Mononuclear cell (primary cell): ENCODE results near the gene CMKLR1. TPM values are rescaled to one million over a fixed set of nuclear protein-coding genes. Genes with fewer than 3 reads are reported as not detected.

ENCODE experiments used
- H3K27me3 ChIP-seq: 2 replicates; pipeline ENCODE4 v1.6.0; 2011; ENCODE audit warnings: low read length, control low read depth; ENCODE audit not compliant: insufficient read depth
- H3K4me1 ChIP-seq: 2 replicates; pipeline ENCODE4 v1.5.1; 2011; ENCODE audit warnings: mild to moderate bottlenecking, low read length, control low read depth; ENCODE audit not compliant: insufficient read depth
- H3K4me3 ChIP-seq: 2 replicates; pipeline ENCODE4 v1.5.1; 2011; ENCODE audit warnings: mild to moderate bottlenecking, low read length, moderate library complexity
- H3K9me3 ChIP-seq: 2 replicates; pipeline ENCODE4 v1.5.1; 2011; ENCODE audit warnings: low read depth, mild to moderate bottlenecking, control low read depth, low read length
- total RNA-seq: library from RNA; depleted of rRNA; stranded (reverse); fragments of >200 nt; gene quantifications from one replicate; pipeline ENCODE4 v1.2.3, GENCODE V29; 2012

CMKLR1 gene
- total RNA-seq, 1 donor, result 0.52 TPM

- H3K4me1 ChIP-seq, result peaks cover 23% of the 10 kb centered on the region
Observed at GRCh38 chr12:108265505-108265904, 73.6 kb downstream of the CMKLR1 start.

GRCh38 chr12:108260969-108261368 is 78.1 kb downstream of the CMKLR1 start:
- H3K9me3 ChIP-seq, result peaks cover 21% of the 10 kb centered on the region
- H3K4me1 ChIP-seq, result no peaks in the 10 kb centered on the region
- no peak overlapping the region for H3K4me3 ChIP-seq

More at GRCh38 chr12:108265505-108265904, 73.6 kb downstream of the CMKLR1 start:
- Histone ChIP-seq H3K9me3 (peaks cover 8% of the 10 kb centered on the region), H3K4me3 (no peak overlapping the region), H3K27me3 (peaks cover 3% of the 10 kb centered on the region)

DNA sequence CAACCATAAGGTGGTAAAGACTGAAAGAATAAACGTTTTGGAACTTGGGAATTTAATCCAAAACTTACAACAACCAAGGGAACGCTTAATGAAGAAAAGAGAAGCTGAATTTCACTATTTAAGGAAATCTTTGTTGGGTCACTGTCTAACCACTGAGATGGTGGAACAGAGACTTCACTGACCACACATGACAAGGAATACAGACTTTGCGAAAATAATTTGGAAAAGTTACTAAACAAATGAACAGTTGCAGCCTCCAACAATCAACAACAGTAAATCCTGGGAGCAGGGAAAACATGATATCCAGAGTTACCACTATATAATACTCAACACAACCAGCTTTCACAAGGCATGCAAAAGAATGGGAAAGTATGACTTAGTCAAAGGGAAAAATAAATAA is 79.1 kb downstream of the CMKLR1 start:
- no peak overlapping the region for H3K4me3 ChIP-seq
- H3K27me3 ChIP-seq, result no peaks in the 10 kb centered on the region
- no peaks in the 10 kb centered on the region for H3K4me1 ChIP-seq
- H3K9me3 ChIP-seq, result peaks cover 21% of the 10 kb centered on the region

More at GRCh38 chr12:108260969-108261368, 78.1 kb downstream of the CMKLR1 start:
- H3K27me3 ChIP-seq, result no peaks in the 10 kb centered on the region

DNA sequence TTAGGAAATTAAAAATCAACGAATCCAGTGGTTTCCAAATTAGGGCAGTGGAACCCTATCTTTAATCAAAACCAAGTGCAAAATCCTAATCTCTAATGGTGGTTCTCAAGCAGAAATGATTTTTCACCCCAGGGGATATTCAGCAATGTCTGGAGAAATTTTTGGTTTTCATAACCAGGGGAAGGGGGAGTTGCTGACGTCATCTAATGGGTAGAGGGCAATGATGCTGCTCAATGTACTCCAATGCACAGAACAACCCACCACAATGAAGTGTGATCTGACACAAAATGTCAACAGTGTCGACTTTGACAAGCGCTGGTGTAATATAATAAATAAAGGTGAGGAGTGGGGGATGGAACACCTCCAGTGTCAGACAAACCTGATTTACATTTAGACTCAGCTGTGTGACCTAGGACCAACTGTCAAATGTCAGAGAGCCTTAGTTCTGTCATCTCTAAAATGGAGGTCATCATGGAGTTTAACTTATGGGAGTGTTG is 81.5 kb downstream of the CMKLR1 start:
- Histone ChIP-seq H3K4me3 (no peak overlapping the region), H3K27me3 (no peaks in the 10 kb centered on the region), H3K4me1 (peaks cover 8% of the 10 kb centered on the region), H3K9me3 (peaks cover 21% of the 10 kb centered on the region)

DNA sequence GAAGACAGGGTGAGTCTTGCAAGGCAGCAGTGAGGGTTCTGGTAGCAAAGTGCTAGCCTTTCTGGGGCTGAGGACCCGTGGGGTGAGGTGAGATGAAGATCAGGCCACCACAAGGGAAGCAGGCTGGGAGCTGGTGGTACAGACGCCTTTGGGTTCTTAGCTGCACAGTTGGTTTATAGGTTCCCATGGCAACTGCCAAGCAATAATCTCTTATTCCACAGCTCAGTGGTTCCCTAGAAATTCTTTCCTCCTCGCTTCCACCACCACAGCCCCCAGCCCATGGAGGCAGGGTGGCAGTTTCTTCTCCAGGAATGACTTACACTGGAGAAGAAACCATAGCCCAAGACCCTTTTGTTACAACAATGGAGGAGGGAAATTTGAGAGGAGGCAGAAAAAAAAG is 82.1 kb downstream of the CMKLR1 start:
- peaks cover 8% of the 10 kb centered on the region for H3K4me1 ChIP-seq
- H3K4me3 ChIP-seq, result no peak overlapping the region
- no peaks in the 10 kb centered on the region for H3K27me3 ChIP-seq
- peaks cover 21% of the 10 kb centered on the region for H3K9me3 ChIP-seq

DNA sequence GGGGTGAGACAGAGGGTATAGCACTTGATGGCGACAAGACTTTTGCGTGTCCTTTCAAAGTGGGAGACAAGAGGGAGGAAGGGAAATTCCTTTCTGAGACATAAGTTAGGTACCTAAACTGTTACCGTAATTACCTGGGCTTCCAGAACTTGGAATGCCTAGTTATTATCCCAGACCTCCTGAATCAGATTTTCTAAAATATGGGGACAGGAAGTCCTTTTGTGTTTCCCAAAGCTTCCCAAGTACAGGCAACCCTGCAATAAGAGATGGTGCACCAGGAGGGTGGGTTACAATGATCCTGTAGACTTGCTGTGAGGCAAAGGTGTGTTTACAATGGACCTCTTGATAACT is 83.9 kb downstream of the CMKLR1 start:
- peaks cover 8% of the 10 kb centered on the region for H3K4me1 ChIP-seq
- H3K4me3 ChIP-seq, result no peak overlapping the region
- peaks cover 10% of the 10 kb centered on the region for H3K9me3 ChIP-seq

DNA sequence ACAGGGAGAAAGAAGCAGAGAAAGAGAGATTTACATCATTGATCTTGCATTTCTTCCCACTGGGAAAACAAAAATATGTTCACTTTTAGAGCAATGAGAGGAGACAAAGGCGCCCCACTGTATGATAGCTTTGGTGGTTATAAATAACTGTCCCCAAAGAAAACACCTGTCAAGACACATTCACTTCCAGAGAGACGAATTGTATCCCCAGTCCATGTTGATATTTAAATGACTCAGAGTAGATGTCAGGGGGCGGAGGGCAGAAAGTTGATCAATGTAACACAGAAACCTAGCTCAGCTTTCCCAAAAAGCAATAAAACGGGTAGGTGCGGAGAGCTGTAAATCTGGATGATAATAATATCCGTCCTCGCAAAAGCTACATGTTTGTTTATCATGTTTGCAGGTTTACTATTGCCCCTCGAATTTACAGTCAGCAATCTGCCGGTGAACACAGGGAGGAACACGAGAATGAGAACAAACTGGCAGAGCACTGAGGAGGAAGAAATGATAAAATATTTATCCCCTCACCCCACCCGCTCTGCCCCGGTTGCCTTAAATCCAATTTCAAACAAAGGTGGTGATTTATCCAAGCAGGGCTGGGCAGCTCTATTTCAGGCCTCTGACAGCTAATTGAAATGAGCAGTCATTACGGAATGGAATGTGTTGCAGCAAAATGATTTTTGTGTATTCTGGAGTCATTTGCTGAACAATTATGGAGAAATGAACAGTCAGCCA is 84.4 kb downstream of the CMKLR1 start:
- Histone ChIP-seq H3K4me3 (no peak overlapping the region), H3K9me3 (peaks cover 4% of the 10 kb centered on the region), H3K27me3 (no peaks in the 10 kb centered on the region), H3K4me1 (peaks cover 8% of the 10 kb centered on the region)

More for the DNA sequence above, 83.9 kb downstream of the CMKLR1 start:
- H3K27me3 ChIP-seq, result no peaks in the 10 kb centered on the region

DNA sequence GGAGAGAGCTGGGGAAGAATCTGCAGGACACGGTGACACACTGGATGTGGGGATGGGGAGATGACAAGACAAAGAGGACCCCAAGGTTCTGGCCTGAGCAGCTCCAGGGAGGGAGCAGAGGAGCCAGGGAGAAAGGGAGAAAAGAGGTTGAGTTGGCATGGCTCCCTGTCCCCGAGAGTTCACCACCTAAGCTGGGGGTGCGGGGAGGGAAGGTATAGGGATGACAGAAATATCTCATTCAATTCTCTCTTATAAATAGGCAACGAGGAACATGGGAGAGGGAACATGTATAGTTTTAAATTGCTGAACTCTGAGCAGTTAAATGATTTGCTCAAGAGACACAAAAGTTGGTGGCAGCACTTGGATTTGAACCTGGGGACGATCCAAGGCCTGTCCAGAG is 85.1 kb downstream of the CMKLR1 start:
- no peak overlapping the region for H3K4me3 ChIP-seq
- H3K27me3 ChIP-seq, result no peaks in the 10 kb centered on the region
- H3K4me1 ChIP-seq, result peaks cover 8% of the 10 kb centered on the region
- H3K9me3 ChIP-seq, result no peaks in the 10 kb centered on the region

DNA sequence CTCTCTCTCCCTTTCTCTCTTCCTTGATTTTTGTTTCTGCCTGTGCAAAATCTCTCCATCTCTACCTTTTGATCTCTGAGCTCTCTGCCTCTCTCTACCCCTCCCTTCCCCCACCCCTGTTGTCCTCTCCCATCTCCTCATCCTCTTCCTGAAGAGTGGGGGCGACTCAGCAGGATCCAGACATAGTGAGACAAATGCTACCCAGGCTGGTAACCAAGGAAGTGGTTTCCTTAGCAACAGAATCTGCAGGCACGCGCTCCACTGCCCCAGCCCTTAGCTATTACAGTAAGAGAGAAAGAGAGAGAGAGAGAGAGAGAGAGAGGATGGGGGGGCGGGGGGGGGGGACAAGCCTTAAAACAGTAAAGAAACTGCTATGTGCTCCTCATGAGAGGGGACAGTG is 85.6 kb downstream of the CMKLR1 start:
- Histone ChIP-seq H3K9me3 (no peaks in the 10 kb centered on the region), H3K27me3 (no peaks in the 10 kb centered on the region), H3K4me1 (peaks cover 8% of the 10 kb centered on the region), H3K4me3 (no peak overlapping the region)

DNA sequence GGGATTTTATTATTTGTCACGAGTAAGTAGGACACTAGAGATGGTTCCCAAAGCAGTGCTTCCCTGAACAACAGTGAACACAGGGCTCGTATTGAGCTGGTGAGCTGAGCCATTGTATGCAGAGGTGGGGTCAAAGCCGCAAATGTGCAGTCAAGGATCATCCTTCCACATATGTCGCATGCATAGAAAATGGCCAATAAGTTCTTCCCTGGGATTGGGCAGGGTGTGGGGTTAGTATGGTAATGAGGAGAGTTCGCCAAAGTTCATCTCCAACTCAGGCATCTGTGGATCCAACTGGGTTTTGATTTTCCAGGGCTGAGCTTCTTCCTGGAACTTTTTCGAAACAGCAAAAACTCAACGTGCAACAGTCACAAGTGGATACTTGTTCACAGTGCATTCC is 86.6 kb downstream of the CMKLR1 start:
- peaks cover 8% of the 10 kb centered on the region for H3K4me1 ChIP-seq
- H3K27me3 ChIP-seq, result no peaks in the 10 kb centered on the region
- no peaks in the 10 kb centered on the region for H3K9me3 ChIP-seq
- H3K4me3 ChIP-seq, result no peak overlapping the region

DNA sequence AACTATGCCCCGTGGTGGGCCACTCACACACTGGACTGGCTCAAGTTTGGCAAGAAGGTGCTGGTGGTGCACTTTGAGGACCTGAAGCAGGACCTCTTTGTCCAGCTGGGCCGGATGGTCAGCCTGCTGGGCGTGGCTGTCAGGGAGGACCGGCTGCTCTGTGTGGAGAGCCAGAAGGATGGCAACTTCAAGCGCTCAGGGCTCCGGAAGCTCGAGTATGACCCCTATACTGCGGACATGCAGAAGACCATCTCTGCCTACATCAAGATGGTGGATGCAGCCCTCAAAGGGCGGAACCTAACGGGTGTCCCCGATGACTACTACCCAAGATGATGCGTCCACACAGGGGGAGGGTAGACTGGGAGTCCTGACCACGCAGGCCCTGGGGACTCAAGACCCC is 91.1 kb downstream of the CMKLR1 start:
- H3K9me3 ChIP-seq, result no peaks in the 10 kb centered on the region
- no peaks in the 10 kb centered on the region for H3K27me3 ChIP-seq
- H3K4me1 ChIP-seq, result peaks cover 2% of the 10 kb centered on the region
- no peak overlapping the region for H3K4me3 ChIP-seq

DNA sequence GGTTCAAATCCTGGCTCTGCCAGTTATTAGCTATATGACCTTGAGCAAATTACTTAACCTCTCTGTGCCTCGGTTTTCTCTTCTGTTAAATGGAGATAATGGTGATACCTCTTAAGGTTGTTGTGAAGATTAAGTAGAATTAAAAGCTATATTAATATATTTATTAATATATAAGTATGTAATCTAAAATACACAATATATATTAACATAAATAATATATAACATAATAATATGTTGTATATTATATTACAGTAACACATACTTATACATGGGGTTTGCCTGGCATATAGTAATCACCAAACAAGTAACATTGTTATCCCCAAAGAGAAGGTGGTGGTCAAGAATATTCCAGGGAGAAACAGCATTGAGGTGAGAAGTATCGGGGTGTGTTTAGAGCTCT is 92.0 kb downstream of the CMKLR1 start:
- no peaks in the 10 kb centered on the region for H3K9me3 ChIP-seq
- no peaks in the 10 kb centered on the region for H3K27me3 ChIP-seq
- H3K4me1 ChIP-seq, result no peaks in the 10 kb centered on the region
- no peak overlapping the region for H3K4me3 ChIP-seq

DNA sequence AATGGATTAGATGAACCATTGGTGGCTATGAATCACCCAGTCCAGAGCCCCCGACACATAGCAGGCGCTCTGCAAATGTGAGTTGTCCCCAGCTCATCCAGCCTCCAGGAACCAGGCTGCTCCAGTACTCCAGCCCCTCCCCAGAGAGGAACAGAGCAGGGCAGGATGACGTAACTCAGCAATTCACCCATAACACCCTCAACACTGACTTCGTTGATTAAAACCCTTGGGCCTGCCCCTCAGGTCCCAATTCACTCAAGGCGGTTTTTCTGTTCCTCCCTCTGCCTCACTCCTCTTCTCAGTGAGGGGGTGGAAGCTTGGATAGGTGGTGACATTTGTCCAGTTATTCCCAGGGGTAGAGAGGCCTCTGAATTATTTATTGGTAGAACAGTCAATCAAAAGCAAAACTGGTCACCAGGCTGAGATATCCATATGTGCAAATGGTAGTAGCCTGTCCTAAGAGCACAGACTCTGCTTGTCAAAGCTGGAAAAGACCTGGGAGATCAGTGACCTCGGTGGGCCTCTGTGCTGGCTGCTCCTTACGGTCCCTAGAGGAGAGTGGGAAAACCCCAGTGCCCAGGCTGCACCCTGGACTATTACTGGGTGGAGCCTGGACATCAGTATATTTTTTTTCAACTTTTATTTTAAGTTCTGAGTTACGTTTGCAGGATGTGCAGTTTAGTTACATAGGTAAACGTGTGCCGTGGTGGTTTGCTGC is 97.0 kb downstream of the CMKLR1 start:
- Histone ChIP-seq H3K9me3 (no peaks in the 10 kb centered on the region), H3K4me3 (no peak overlapping the region), H3K27me3 (peaks cover 3% of the 10 kb centered on the region), H3K4me1 (no peaks in the 10 kb centered on the region)

DNA sequence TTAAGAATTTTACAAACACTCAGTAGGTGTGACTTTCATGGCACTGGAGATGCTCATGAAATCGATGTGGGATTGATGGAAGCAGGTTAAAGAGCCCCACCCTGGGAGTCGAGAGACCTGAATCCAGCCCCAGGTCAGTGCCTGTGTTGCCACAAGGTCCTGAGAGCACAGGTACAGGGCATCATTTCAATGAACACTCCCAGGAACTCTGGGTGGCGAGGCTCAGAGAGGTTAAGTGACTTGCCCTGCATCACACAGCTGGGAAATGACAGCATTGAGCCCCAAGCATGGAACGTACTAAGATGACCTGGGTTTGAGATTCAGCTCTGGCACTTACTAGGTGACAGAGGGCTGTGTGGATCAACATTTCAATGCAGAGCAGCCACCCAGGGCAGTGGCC is 98.2 kb downstream of the CMKLR1 start:
- H3K4me3 ChIP-seq, result no peak overlapping the region
- no peaks in the 10 kb centered on the region for H3K4me1 ChIP-seq
- no peaks in the 10 kb centered on the region for H3K9me3 ChIP-seq
- peaks cover 3% of the 10 kb centered on the region for H3K27me3 ChIP-seq

DNA sequence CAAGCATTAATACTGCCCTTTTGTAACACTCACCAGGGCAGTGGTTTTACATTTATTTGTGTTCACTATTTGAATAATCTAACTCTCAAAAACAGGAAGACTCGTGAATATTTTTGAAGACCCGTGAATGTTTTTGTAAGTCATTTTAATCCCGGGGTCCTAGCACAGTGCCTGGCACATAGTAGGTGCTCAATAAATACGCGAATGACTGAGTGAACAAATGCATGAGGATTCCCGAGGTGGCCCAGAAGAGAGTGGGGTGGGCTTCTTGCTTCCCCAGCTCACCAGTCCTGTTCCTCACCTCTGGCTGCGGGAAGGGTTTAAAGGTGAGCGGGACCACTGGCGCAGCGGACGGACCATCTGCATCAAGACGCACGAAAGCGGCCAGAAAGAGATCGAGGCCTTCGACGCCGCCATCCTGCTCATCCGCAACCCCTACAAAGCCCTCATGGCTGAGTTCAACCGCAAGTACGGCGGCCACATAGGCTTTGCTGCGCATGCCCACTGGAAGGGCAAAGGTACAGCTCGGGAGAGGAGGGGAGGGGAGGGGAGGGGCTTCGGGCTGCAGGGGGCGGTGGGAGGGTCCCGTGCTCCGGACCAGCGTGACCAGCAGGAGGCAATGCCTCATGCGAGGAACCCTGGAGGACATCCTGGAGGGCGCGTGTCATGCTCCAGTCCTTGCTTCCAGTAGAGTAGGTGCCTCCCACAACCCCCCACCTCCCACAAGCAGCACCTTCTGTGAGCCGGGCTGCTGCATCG is 98.9 kb downstream of the CMKLR1 start:
- Histone ChIP-seq H3K4me3 (no peak overlapping the region), H3K4me1 (no peaks in the 10 kb centered on the region), H3K27me3 (peaks cover 3% of the 10 kb centered on the region), H3K9me3 (no peaks in the 10 kb centered on the region)
